T-helper 2 cell treated with Interferon-gamma antibody and Interleukin-4, amounts not matched to agents 5 μg/mL and 100 μg/mL, for 36 hours (primary cell): ENCODE results near the gene DHRS2.
"Not testable (repeated sequence)": the region's sequence is repeated elsewhere in the genome, so short reads cannot be mapped to it uniquely, and the experiment has no call there.

ENCODE experiments used
- DNase-seq: peaks from one replicate; pipeline ENCODE4 v3.0.0; 2021; ENCODE audit warnings: low spot score
- H3K27ac Mint-ChIP-seq: one replicate; pipeline ENCODE4 v1.8.0; 2021; ENCODE audit warnings: mild to moderate bottlenecking, mixed read lengths
- H3K27me3 Mint-ChIP-seq: one replicate; pipeline ENCODE4 v1.8.0; 2021; ENCODE audit warnings: low read depth, mixed read lengths
- H3K36me3 Mint-ChIP-seq: one replicate; pipeline ENCODE4 v1.8.0; 2021; ENCODE audit warnings: low read depth, mixed read lengths
- H3K4me1 Mint-ChIP-seq: one replicate; pipeline ENCODE4 v1.8.0; 2021; ENCODE audit warnings: low read depth, mixed read lengths
- H3K4me3 Mint-ChIP-seq: one replicate; pipeline ENCODE4 v1.8.0; 2022; ENCODE audit warnings: mild to moderate bottlenecking, moderate library complexity, mixed read lengths
- H3K9me3 Mint-ChIP-seq: one replicate; pipeline ENCODE4 v1.8.0; 2021; ENCODE audit warnings: mixed read lengths

The DHRS2 gene

GRCh38 chr14:23689709-23690514 is 53.7 kb downstream of the DHRS2 start:
- not testable (repeated sequence) for H3K4me1 Mint-ChIP-seq, DNase-seq, H3K27ac Mint-ChIP-seq, H3K9me3 Mint-ChIP-seq, H3K36me3 Mint-ChIP-seq, H3K27me3 Mint-ChIP-seq, H3K4me3 Mint-ChIP-seq

- Mint-ChIP-seq H3K4me3 (no peak overlapping the region), H3K4me1 (no peaks in the 10 kb centered on the region), H3K36me3 (no peaks in the 10 kb centered on the region), H3K27me3 (peaks cover 12% of the 10 kb centered on the region), H3K27ac (no peak overlapping the region), H3K9me3 (no peaks in the 10 kb centered on the region)
- no peak for DNase-seq
These were observed 56.3 kb downstream of the DHRS2 start for GRCh38 chr14:23692416-23692815.

- no peak for DNase-seq
- Mint-ChIP-seq H3K4me1 (no peaks in the 10 kb centered on the region), H3K27ac (no peak overlapping the region), H3K9me3 (no peaks in the 10 kb centered on the region), H3K27me3 (peaks cover 12% of the 10 kb centered on the region), H3K4me3 (no peak overlapping the region), H3K36me3 (no peaks in the 10 kb centered on the region)
These were observed 57.1 kb downstream of the DHRS2 start for GRCh38 chr14:23693252-23693775.

GRCh38 chr14:23694085-23694948 is 58.2 kb downstream of the DHRS2 start:
- DNase-seq: no peak
- H3K9me3 Mint-ChIP-seq: no peaks in the 10 kb centered on the region
- no peaks in the 10 kb centered on the region for H3K4me1 Mint-ChIP-seq
- no peaks in the 10 kb centered on the region for H3K36me3 Mint-ChIP-seq
- peaks cover 10% of the 10 kb centered on the region for H3K27me3 Mint-ChIP-seq
- no peak overlapping the region for H3K27ac Mint-ChIP-seq
- no peak overlapping the region for H3K4me3 Mint-ChIP-seq
